ENCODE measurements around the gene NDUFS7. TPM values are rescaled to one million over a fixed set of nuclear protein-coding genes. Genes with fewer than 3 reads are reported as not detected.

Gene NDUFS7
- total RNA-seq, 6 donors from 2014 or later, result 38.8 to 121 (median 100) TPM

DNA sequence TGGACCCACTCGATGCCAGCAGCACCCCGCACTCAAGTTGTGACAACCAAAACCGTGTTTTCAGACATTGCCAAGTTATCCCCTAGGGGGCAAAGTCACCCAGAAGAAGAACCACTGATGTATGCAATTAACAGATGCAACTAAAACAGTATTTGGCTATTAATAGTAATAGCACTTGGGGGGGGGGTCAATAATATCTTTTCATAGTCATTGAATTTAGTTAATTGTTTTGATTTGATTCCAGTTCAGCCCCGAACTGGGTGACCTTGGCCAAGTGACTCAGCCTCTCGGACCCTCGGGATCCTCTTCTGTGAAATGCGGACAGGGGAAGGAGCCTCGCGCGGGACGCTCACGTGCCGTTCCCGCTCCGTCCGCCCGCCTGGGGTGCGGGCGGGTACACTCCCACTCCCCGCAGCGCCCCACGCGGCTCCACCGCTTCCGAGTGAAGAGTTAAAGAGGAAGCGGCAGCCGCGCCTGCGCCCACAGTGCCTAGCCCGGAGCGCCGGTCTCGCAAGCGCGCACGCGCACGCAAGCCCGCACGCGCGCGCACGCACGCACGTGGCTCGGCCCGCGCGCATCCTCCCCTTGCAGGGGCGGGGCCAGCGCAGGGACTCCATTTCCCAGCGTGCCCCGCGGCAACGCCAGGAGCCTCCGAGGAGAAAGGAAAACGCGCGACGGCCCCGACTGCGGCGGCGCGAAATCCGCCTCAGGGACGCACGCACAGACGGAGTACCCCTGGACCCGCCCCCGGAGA, 23.2 kb downstream of the NDUFS7 start:
- DNase-seq (peak; percentile 99 to 100), ATAC-seq (ENCODE audit: low FRiP score in 2 of 2) (peak; percentile 95 to 96)
- 0% methylated on average over 10 to 23 of the region's 72 CpGs for WGBS, 2 donors
- peaks cover 35 to 52% (median 43%) of the 10 kb centered on the region in 4 donors for H3K4me1 ChIP-seq
- H3K36me3 ChIP-seq, result peaks cover 0 to 10% (median 0%) of the 10 kb centered on the region in 4 donors
- peak overlapping the region; percentile 67 to 98 (median 88) for H3K27ac ChIP-seq
- peak overlapping the region; percentile 46 to 100 (median 96) for H3K4me3 ChIP-seq
- H3K27me3 ChIP-seq, result peaks cover 0 to 3% (median 0%) of the 10 kb centered on the region in 4 donors
- peak in 1 of 2 donors; percentile 61 for TF ChIP-seq POLR2AphosphoS5 (IDR thresholded peaks at IDR 0.05)
- TF ChIP-seq POLR2A (IDR thresholded peaks at IDR 0.05), result peak in 1 of 4 donors; percentile 58
- peak in 5 of 6 experiments; percentile 16 to 53 (median 46) for TF ChIP-seq CTCF (IDR thresholded peaks at IDR 0.05)
- TF ChIP-seq EP300 (IDR thresholded peaks at IDR 0.05), result no peak
- H3K9me3 ChIP-seq, result no peaks in the 10 kb centered on the region

DNA sequence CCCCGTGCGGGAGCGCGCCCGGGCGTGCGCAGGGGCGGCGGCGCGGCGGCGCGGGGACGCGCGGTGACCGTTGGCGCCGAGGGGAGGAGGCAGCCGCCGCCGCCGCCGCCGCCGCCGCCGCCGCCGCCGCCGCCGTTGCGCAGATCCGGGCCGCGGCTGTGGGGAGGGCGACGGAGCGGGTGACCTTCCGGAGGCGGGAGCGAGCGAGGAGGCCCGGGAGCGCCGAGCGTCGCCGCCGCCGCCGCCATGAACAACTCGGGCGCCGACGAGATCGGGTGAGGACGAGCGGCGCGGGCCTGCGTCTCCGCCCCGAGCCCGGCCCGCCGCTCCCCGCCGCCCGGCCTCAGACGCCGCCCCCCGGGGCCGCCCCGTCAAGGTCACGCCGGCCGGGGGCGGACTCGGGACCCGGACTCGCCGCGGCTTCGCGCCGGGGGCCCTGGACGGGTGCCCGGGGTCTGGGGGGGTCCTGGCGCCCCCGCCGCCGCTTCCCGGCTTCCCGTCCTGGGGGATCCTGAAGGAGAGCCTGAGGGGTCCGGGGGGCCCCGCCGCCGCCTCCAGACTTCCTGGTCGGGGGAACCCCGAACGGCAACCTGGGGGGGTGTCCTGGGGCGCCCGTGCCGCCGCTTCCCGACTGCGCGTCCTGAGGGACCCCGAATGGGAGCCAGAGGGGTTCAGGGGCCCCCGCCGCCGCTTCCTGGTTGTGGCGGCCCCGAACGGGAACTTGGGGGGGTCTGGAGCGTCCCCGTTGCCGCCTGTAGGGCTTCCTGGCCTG, 24.0 kb downstream of the NDUFS7 start, which contains the start of gene DAZAP1:
Gene DAZAP1, plus strand, starts transcription at position 59 of the 772 bp plus-strand sequence. Its CDS starts 188 bp downstream, at position 247.
- H3K27me3 ChIP-seq, result peaks cover 0 to under 1% (median 0%) of the 10 kb centered on the region in 4 donors
- TF ChIP-seq CTCF (IDR thresholded peaks at IDR 0.05), result no peak
- no peak for TF ChIP-seq EP300 (IDR thresholded peaks at IDR 0.05)
- peak in 2 of 4 donors; percentile 32 to 33 for TF ChIP-seq POLR2A (IDR thresholded peaks at IDR 0.05)
- TF ChIP-seq POLR2AphosphoS5 (IDR thresholded peaks at IDR 0.05), result no peak
- H3K4me3 ChIP-seq, result peak within 1 kb of the TSS; percentile 93 to 100 (median 98)
- H3K27ac ChIP-seq, result peak within 1 kb of the TSS; percentile 95 to 98 (median 98)
- peaks cover 42 to 52% (median 45%) of the 10 kb centered on the region in 4 donors for H3K4me1 ChIP-seq
- ATAC-seq (ENCODE audit: low FRiP score in 2 of 2) (peak in 1 of 2 donors; percentile 14), DNase-seq (peak in 1 of 2 donors; percentile 93)
- peaks cover 0 to 10% (median 3%) of the 10 kb centered on the region in 4 donors for H3K36me3 ChIP-seq
- 1% methylated on average over 15 of the region's 121 CpGs; no CpG with 5 or more reads in 1 of the 2 donors for WGBS, 2 donors
- no peaks in the 10 kb centered on the region for H3K9me3 ChIP-seq

- Histone ChIP-seq H3K4me3 (peak overlapping the region; percentile 93 to 100 (median 98)), H3K4me1 (peaks cover 46 to 58% (median 52%) of the 10 kb centered on the region in 4 donors), H3K9me3 (no peaks in the 10 kb centered on the region), H3K27ac (peak overlapping the region; percentile 95 to 98 (median 98)), H3K36me3 (peaks cover 0 to 17% (median 10%) of the 10 kb centered on the region in 4 donors), H3K27me3 (no peaks in the 10 kb centered on the region)
- peak; percentile 25 to 58 for ATAC-seq (ENCODE audit: low FRiP score in 2 of 2)
- DNase-seq, result peak; percentile 77 to 92
- TF ChIP-seq POLR2AphosphoS5 (IDR thresholded peaks at IDR 0.05) (peak in 1 of 2 donors; percentile 33), EP300 (IDR thresholded peaks at IDR 0.05) (no peak), CTCF (IDR thresholded peaks at IDR 0.05) (no peak), POLR2A (IDR thresholded peaks at IDR 0.05) (peak in 2 of 4 donors; percentile 40 to 62)
- 2 to 6% methylated on average over 3 to 38 of the region's 69 CpGs for WGBS, 2 donors
Observed at GRCh38 chr19:1408300-1409203, 24.8 kb downstream of the NDUFS7 start.
